Coronary artery (tissue), 2 donors: Measurements from ENCODE around the gene COL4A1.
"Not testable (repeated sequence)": the region's sequence is repeated elsewhere in the genome, so short reads cannot be mapped to it uniquely, and the experiment has no call there.

Source experiments
- DNase-seq: peaks from one replicate; pipeline ENCODE4 v3.0.0-alpha.2; 2017; ENCODE audit warnings: low spot score
- H3K27ac ChIP-seq, 2 donors: fragments of 200-600 bp; sonication (generic); one replicate each; pipeline ENCODE4 v1.5.1; 2016 to 2019
- H3K4me3 ChIP-seq: fragments of 200-600 bp; sonication (generic); 2 replicates; pipeline ENCODE4 v1.5.1; 2016; ENCODE audit warnings: mild to moderate bottlenecking, moderate library complexity
- TF ChIP-seq, protein P1 (sequence below): fragments of 200-600 bp; sonication (generic); IDR thresholded peaks from one replicate; pipeline ENCODE4 v1.5.1; 2019; ENCODE audit warnings: antibody characterized with exemption

Gene COL4A1

DNA sequence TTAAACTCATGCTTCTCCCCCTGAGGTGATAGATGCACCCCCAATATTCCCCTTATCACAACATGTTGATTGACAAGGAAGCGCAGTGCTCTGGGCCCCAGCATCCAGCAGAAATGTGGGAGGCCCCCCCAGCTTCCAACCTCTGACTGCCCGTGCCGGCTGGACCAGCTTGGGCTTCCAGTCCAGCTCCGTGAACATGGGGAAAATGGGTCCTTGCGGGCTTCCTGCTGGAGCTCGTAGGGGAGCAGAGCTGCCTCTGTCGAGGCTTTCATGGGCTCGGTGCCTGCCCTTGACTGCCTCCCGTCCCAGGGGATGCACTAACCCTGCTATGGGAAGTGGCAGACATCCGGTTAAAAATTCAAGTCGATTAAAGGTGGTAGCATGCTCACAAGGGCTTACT lies 188.9 kb downstream of the COL4A1 start:
- no peak overlapping the region for H3K4me3 ChIP-seq
- TF ChIP-seq, protein P1, sequence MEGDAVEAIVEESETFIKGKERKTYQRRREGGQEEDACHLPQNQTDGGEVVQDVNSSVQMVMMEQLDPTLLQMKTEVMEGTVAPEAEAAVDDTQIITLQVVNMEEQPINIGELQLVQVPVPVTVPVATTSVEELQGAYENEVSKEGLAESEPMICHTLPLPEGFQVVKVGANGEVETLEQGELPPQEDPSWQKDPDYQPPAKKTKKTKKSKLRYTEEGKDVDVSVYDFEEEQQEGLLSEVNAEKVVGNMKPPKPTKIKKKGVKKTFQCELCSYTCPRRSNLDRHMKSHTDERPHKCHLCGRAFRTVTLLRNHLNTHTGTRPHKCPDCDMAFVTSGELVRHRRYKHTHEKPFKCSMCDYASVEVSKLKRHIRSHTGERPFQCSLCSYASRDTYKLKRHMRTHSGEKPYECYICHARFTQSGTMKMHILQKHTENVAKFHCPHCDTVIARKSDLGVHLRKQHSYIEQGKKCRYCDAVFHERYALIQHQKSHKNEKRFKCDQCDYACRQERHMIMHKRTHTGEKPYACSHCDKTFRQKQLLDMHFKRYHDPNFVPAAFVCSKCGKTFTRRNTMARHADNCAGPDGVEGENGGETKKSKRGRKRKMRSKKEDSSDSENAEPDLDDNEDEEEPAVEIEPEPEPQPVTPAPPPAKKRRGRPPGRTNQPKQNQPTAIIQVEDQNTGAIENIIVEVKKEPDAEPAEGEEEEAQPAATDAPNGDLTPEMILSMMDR = no peak
- no peak overlapping the region for H3K27ac ChIP-seq
- no peak for DNase-seq

DNA sequence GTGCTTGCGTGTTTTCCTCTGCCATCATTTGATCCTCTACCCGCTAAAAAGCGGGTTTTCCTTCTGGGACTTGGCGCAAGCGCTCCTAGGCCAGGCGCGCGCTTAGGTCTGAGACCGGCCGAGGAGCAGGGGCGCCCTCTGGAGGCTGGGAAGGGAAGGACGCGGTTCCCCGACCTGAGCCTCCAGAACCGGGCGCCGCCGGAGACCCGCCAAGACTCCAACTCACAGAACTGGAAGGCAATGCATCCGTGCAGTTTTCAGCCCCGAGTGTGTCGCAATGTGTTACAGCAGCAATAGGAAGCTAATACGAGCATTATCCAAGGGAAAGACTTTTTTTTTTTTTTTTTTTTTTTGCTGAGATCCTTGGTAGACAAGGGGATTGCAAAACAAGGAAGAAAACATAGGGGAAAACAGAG lies 190.9 kb downstream of the COL4A1 start:
- peak; percentile 68 for DNase-seq
- TF ChIP-seq, protein P1 = no peak
- Histone ChIP-seq H3K27ac (no peak overlapping the region), H3K4me3 (no peak overlapping the region)

DNA sequence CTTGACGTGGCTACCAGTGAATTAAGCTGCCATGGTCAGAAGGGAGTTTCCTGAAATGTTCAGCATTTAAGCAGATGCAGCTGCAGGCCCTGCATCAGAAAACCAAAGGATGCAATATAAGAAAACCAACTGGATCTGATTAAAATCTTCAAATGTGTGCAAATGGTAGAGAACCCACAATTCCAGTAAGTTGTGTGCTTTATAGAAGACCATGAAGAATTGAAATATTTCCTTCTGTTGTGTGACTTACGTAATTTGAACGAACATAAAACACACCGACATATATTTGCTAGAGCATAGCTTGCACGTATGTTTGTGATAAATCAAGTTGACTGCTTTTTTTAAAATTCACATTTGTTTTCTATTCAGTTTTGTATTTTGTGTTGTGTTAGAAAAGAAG lies 191.4 kb downstream of the COL4A1 start:
- no peak overlapping the region for H3K27ac ChIP-seq
- no peak overlapping the region for H3K4me3 ChIP-seq
- TF ChIP-seq, protein P1 = no peak
- no peak for DNase-seq

DNA sequence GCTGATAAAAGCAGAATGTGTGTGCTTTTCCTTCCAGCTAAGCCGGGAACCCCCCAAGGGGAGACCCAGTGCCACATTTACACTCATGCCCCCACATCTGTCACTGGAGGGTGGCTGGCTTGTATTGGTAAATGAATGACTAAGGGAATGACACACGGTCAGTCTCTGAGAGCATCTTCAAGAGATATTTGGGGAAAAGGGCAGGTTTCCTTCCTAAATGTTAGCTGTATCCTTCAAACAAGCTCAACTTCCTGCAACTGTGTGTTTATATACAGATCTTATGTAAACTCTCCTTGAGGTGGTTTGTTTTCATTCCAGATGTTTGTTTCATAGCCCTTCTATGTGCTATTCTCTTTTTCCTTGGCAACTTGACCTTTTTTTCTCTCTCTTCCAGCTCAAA lies 192.6 kb downstream of the COL4A1 start:
- DNase-seq = no peak

DNA sequence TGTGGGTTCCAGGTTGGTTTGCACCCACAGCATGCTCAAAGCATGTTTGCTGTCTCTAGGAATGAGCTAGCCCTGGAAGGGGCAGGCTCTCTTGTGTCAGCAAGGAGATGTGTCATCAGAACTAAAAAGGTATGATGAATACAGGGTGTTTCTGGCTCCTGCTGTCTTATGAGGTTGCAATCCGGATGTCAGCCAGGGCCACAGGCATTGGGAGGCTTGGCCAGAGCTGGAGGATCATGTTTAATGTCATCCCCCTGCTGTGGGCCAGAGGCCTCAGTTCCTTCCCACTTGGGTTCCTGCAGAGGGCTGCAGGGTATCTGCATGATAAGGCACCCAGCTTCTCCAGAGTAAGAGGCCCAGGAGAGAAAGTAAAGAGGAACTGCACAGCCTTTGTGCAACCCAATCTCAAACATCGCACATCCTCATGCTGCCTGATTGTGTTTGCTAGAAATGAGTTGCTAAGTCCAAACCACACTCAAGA lies 193.6 kb downstream of the COL4A1 start:
- TF ChIP-seq, protein P1 = no peak
- H3K27ac ChIP-seq = no peak overlapping the region
- DNase-seq = peak; percentile 64
- no peak overlapping the region for H3K4me3 ChIP-seq

More for the DNA sequence above, 192.6 kb downstream of the COL4A1 start:
- TF ChIP-seq, protein P1 = no peak
- Histone ChIP-seq H3K4me3 (no peak overlapping the region), H3K27ac (no peak overlapping the region)

DNA sequence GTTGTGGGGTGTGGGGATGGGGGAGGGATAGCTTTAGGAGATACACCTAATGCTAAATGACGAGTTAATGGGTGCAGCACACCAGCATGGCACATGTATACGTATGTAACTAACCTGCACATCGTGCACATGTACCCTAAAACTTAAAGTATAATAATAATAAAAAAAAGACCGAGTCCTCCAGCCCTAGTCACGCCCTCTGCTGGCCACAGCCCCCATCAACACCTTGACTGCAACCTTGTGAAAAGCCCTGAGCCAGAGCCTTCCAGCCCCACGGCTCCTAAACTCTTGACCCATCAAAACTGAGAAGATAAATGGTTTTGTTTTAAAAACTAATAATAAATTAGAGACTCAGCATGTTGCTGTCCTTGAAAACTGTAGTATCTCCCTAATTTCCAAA lies 194.6 kb downstream of the COL4A1 start:
- H3K27ac ChIP-seq, H3K4me3 ChIP-seq, DNase-seq: not testable (repeated sequence)

DNA sequence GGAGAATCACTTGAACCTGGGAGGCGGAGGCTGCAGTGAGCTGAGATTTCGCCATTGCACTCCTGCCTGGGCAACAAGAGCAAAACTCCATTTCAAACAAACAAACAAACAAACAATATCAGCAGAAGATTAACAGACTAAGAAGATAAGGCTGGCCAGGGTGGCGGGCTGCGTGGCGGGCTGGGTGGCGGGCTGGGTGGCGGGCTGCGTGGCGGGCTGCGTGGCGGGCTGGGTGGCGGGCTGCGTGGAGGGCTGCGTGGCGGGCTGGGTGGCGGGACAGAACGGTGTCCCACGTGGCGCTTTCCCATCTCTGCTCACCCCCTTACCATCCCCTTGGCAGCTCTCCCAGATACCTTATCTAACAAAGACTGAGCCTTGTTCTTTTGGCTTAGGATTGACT lies 196.2 kb downstream of the COL4A1 start:
- no peak overlapping the region for H3K4me3 ChIP-seq
- TF ChIP-seq, protein P1 = no peak
- H3K27ac ChIP-seq = peak overlapping the region in 1 of 2 donors; percentile 83
- no peak for DNase-seq

DNA sequence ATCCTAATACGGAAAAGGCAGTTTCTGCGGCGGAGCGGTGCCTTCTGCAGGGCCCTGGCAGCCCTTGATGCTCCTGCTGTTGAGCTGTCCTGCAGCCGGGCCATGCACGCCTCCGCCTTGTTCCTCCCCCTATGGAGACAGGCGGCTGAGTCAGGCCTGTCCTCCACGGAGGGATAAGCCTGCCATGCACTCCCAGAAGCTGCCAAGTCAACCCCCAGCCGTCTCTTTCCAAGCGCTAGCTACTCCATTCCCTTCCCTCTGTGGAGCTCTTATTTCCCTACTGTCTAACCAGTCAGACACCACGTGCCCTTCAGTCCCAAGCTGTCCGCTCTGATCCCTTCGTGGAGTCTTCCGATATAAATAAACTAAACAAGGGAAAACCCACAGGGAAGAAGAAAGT lies 197.0 kb downstream of the COL4A1 start:
- Histone ChIP-seq H3K4me3 (peak overlapping the region; percentile 35), H3K27ac (peak overlapping the region; percentile 11 to 83)
- TF ChIP-seq, protein P1 = no peak
- DNase-seq = peak; percentile 90
